Smooth muscle cell (in vitro differentiated cells): Measurements from ENCODE around the gene AGAP1. TPM values are rescaled to one million over a fixed set of nuclear protein-coding genes. Genes with fewer than 3 reads are reported as not detected.

Experiments used
- DNase-seq: peaks from one replicate; lab custom pipeline; 2025; ENCODE audit not compliant: unreplicated experiment; lab: John Stamatoyannopoulos, UW
- H2AFZ ChIP-seq: fragments of 200-600 bp; sonication (generic); 2 replicates; pipeline ENCODE4 v1.6.0; 2016; ENCODE audit warnings: antibody characterized with exemption, low read depth, mild to moderate bottlenecking
- H3F3A ChIP-seq: fragments of 200-600 bp; sonication (generic); 2 replicates; pipeline ENCODE4 v1.6.0; 2017; ENCODE audit warnings: antibody characterized with exemption, low read depth
- H3K27ac ChIP-seq: fragments of 200-600 bp; sonication (generic); 2 replicates; pipeline ENCODE4 v1.5.1; 2016; ENCODE audit warnings: low read depth, mild to moderate bottlenecking
- H3K27me3 ChIP-seq: fragments of 200-600 bp; sonication (generic); 2 replicates; pipeline ENCODE4 v1.6.1; 2016; ENCODE audit warnings: low read depth, mild to moderate bottlenecking
- H3K36me3 ChIP-seq: fragments of 200-600 bp; sonication (generic); 2 replicates; pipeline ENCODE4 v1.5.1; 2016; ENCODE audit warnings: low read depth
- H3K4me1 ChIP-seq: fragments of 200-600 bp; sonication (generic); 2 replicates; pipeline ENCODE4 v1.5.1; 2016; ENCODE audit warnings: low read depth
- H3K4me2 ChIP-seq: fragments of 200-600 bp; sonication (generic); 2 replicates; pipeline ENCODE4 v1.6.0; 2016; ENCODE audit warnings: mild to moderate bottlenecking
- H3K4me3 ChIP-seq: fragments of 200-600 bp; sonication (generic); 2 replicates; pipeline ENCODE4 v1.5.1; 2016; ENCODE audit warnings: mild to moderate bottlenecking
- H3K79me2 ChIP-seq: fragments of 200-600 bp; sonication (generic); 2 replicates; pipeline ENCODE4 v1.6.0; 2016; ENCODE audit warnings: low read depth, mild to moderate bottlenecking
- H3K9ac ChIP-seq: fragments of 200-600 bp; sonication (generic); 2 replicates; pipeline ENCODE4 v1.6.0; 2016; ENCODE audit warnings: low read depth
- H3K9me3 ChIP-seq: fragments of 200-600 bp; sonication (generic); replicated peaks from 2 replicates; pipeline ENCODE4 v1.5.1; 2016; ENCODE audit warnings: low read depth
- H4K20me1 ChIP-seq: fragments of 200-600 bp; sonication (generic); 2 replicates; pipeline ENCODE4 v1.6.0; 2016; ENCODE audit warnings: low read depth
- WGBS: methylation state at CpG from one replicate; pipeline ENCODE4 v1.1.7; 2016; ENCODE audit warnings: low lambda C conversion rate; 5-methylcytosine and 5-hydroxymethylcytosine counted together
- polyA plus RNA-seq: library from polyadenylated mRNA; unstranded; fragments of >200 nt; fragmentation: Nextera tagmentation; extraction: Ambion mirVana; gene quantifications from 2 replicates; pipeline ENCODE4 v1.2.1, GENCODE V29; 2016
- total RNA-seq: library from RNA; depleted of rRNA; stranded (reverse); fragments of >200 nt; gene quantifications from 2 replicates; pipeline ENCODE4 v1.2.3, GENCODE V29; 2014
- TF ChIP-seq, protein P1 (sequence below): fragments of 200-600 bp; sonication (generic); IDR thresholded peaks from 2 replicates; pipeline ENCODE4 v1.5.1; 2017; ENCODE audit warnings: borderline replicate concordance, mild to moderate bottlenecking, antibody characterized with exemption; ENCODE audit not compliant: insufficient read depth, poor library complexity, severe bottlenecking

AGAP1 gene
- total and polyA plus RNA-seq, 2 experiments from 2014 or later = 3.9 to 9.8 TPM

DNA sequence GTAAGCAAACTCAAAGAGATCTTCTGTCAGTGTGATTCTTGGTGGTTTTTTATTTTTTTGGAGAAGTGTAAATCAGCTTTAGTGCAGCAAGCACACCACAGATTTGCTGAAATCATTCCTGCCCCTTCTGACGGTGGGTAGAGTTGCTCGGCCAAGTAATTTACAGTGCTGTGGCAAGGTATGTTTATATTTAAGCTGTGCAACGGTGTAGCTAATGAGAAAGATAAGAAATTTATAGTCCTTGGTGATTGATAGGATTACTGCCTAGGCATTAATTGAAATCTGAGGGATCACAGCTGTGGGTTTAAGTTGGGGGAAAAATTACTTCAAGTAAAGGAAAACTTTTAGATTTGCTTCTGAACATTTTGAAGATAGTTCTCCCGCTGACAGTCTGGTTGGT, 286.6 kb downstream of the AGAP1 start:
- Histone ChIP-seq H4K20me1 (peaks cover 14% of the 10 kb centered on the region), H3K4me2 (no peak overlapping the region), H3K27ac (no peak overlapping the region), H3K27me3 (no peaks in the 10 kb centered on the region), H3K4me3 (no peak overlapping the region), H3K36me3 (no peaks in the 10 kb centered on the region), H3K4me1 (no peaks in the 10 kb centered on the region), H3K79me2 (no peaks in the 10 kb centered on the region), H3K9me3 (no peaks in the 10 kb centered on the region), H2AFZ (no peak overlapping the region), H3F3A (no peaks in the 10 kb centered on the region), H3K9ac (no peak overlapping the region)
- 74% methylated on average over 4 of the region's 4 CpGs for WGBS
- DNase-seq = no peak
- TF ChIP-seq, protein P1, sequence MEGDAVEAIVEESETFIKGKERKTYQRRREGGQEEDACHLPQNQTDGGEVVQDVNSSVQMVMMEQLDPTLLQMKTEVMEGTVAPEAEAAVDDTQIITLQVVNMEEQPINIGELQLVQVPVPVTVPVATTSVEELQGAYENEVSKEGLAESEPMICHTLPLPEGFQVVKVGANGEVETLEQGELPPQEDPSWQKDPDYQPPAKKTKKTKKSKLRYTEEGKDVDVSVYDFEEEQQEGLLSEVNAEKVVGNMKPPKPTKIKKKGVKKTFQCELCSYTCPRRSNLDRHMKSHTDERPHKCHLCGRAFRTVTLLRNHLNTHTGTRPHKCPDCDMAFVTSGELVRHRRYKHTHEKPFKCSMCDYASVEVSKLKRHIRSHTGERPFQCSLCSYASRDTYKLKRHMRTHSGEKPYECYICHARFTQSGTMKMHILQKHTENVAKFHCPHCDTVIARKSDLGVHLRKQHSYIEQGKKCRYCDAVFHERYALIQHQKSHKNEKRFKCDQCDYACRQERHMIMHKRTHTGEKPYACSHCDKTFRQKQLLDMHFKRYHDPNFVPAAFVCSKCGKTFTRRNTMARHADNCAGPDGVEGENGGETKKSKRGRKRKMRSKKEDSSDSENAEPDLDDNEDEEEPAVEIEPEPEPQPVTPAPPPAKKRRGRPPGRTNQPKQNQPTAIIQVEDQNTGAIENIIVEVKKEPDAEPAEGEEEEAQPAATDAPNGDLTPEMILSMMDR = no peak

DNA sequence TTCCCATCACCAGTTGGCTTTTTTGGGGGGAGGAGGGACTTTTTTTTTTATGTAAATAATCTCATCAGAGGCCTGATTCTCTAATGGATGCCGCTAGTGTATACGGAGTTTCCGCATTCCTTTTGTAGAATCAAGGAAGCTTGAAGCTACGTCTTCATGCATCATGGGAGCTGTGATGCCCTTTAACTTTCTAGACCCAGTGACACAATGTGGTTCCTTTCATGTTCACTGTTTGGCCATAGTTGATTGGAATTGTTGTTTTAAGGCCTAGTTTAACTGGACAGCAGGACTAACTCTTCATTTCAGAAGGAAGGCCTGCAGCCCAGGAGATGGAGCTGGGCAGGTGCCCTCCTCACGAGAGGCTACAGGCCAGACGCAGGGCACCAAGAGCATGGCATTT, 287.9 kb downstream of the AGAP1 start:
- Histone ChIP-seq H4K20me1 (peaks cover 14% of the 10 kb centered on the region), H3K27me3 (no peaks in the 10 kb centered on the region), H3F3A (no peaks in the 10 kb centered on the region), H3K9me3 (no peaks in the 10 kb centered on the region), H3K4me1 (no peaks in the 10 kb centered on the region), H3K79me2 (no peaks in the 10 kb centered on the region), H3K27ac (no peak overlapping the region), H3K4me3 (no peak overlapping the region), H3K4me2 (no peak overlapping the region), H3K36me3 (no peaks in the 10 kb centered on the region), H2AFZ (no peak overlapping the region), H3K9ac (no peak overlapping the region)
- WGBS = 97% methylated on average over 6 of the region's 6 CpGs
- DNase-seq = no peak
- TF ChIP-seq, protein P1 = no peak

DNA sequence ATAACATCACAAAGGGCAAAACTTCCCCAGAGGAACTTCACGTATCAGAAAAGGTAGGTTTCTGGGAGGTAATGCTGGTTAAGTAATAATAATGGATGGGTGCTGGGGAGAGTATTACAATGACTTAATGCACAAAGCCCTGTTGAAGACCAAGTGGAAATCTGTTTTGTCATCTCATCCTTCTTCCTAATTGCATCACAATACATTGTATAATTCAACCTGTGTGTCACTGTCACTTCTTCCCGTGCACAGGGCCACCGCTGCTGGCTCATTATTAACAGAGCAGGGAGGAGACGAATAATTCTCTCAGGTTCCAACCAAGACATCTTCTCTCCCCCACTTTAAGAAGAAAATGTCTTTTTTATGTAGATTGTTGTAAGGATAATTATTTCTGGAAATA, 290.9 kb downstream of the AGAP1 start:
- H3K27me3 ChIP-seq = no peaks in the 10 kb centered on the region

GRCh38 chr2:235789552-235789951, 295.7 kb downstream of the AGAP1 start:
- Histone ChIP-seq H2AFZ (no peak overlapping the region), H3K79me2 (no peaks in the 10 kb centered on the region), H3K9ac (no peak overlapping the region), H3K27me3 (no peaks in the 10 kb centered on the region), H3K9me3 (no peaks in the 10 kb centered on the region), H3F3A (no peaks in the 10 kb centered on the region), H3K36me3 (no peaks in the 10 kb centered on the region), H3K4me1 (no peaks in the 10 kb centered on the region), H4K20me1 (no peaks in the 10 kb centered on the region), H3K4me2 (no peak overlapping the region), H3K27ac (no peak overlapping the region), H3K4me3 (no peak overlapping the region)
- no peak for DNase-seq
- TF ChIP-seq, protein P1 = no peak
- WGBS = 96% methylated on average over 4 of the region's 4 CpGs

More for the DNA sequence above, 290.9 kb downstream of the AGAP1 start:
- H3K4me1 ChIP-seq = no peaks in the 10 kb centered on the region
- no peaks in the 10 kb centered on the region for H3K79me2 ChIP-seq
- H3K4me2 ChIP-seq = no peak overlapping the region
- TF ChIP-seq, protein P1 = no peak
- H3K9ac ChIP-seq = no peak overlapping the region
- peaks cover 2% of the 10 kb centered on the region for H4K20me1 ChIP-seq
- WGBS = 94% methylated on average over 4 of the region's 4 CpGs
- no peak overlapping the region for H3K27ac ChIP-seq
- no peaks in the 10 kb centered on the region for H3K9me3 ChIP-seq
- no peak overlapping the region for H3K4me3 ChIP-seq
- no peaks in the 10 kb centered on the region for H3K36me3 ChIP-seq
- no peaks in the 10 kb centered on the region for H3F3A ChIP-seq
- no peak for DNase-seq
- no peak overlapping the region for H2AFZ ChIP-seq
